PC-9 (cell line): ENCODE results near the gene SLC25A1.

Experiments
- CTCF ChIP-seq: fragments of 200-600 bp; sonication (generic); conservative IDR thresholded peaks from 2 replicates; pipeline ENCODE4 v1.6.1; 2017; ENCODE audit warnings: mixed run types, antibody characterized with exemption, mild to moderate bottlenecking, moderate library complexity
- EZH2 ChIP-seq: fragments of 200-600 bp; sonication (generic); IDR thresholded peaks from 2 replicates; pipeline ENCODE4 v1.8.0; 2017; ENCODE audit warnings: antibody characterized with exemption, low read depth

- TF ChIP-seq CTCF (no peak), EZH2 (no peak)
These were observed 5.2 kb downstream of the SLC25A1 start for GRCh38 chr22:19173047-19174035.
